HepG2 (cell line): ENCODE measurements around the gene MARCO. TPM values are rescaled to one million over a fixed set of nuclear protein-coding genes. Genes with fewer than 3 reads are reported as not detected.

Source experiments
- ATAC-seq: fragments of 200-7000 bp; cut with Tn5 transposase; 3 replicates; pipeline ENCODE4 v1.9.1; 2020; ENCODE audit warnings: mild to moderate bottlenecking, moderate library complexity
- BruUV-seq: library from RNA; stranded (reverse); fragments of 400-500 nt; replicated peaks from 2 replicates; lab custom pipeline; 2021; lab: Mats Ljungman, UMichigan
- CTCF ChIA-PET: fragments of 300-600 bp; formaldehyde crosslinking; extraction: SDS; loops from one replicate; lab custom pipeline; 2021; ENCODE audit warnings: low total read pairs, inconsistent platforms, low intra/inter-chr PET ratio; lab: Yijun Ruan, JAX
- POLR2A ChIA-PET: fragments of 350-600 bp; sonication (Branson Sonifier 250); formaldehyde crosslinking; loops from one replicate; lab custom pipeline; 2020; ENCODE audit warnings: antibody characterized with exemption, inconsistent platforms; lab: Yijun Ruan, JAX
- DNase-seq: peaks from one replicate; pipeline ENCODE4 v3.0.0-alpha.2; 2015; ENCODE audit warnings: low spot score
- FAIRE-seq: peaks from 3 replicates; lab custom pipeline; 2011; peaks lifted over from hg19 to GRCh38; lab: Jason Lieb, UNC
- H2AFZ ChIP-seq: one replicate; pipeline ENCODE4 v1.6.1; 2011; ENCODE audit warnings: low read length, inconsistent platforms
- H3K27ac ChIP-seq: fragments of 300-600 bp; 3 replicates; pipeline ENCODE4 v1.8.0; 2011; ENCODE audit warnings: mixed run types, mild to moderate bottlenecking, mixed read lengths, low read length, inconsistent platforms; ENCODE audit not compliant: insufficient read depth; ENCODE audit errors: extremely low read length
- H3K27me3 ChIP-seq, 2 experiments: fragments of 200-600 bp in 1 of 2; 2 replicates in 1 of 2; 3 replicates in 1 of 2; pipeline versions ENCODE4 v1.6.0 to v1.8.0; 2011; ENCODE audit warnings: low read length in 2 of 2, mild to moderate bottlenecking in 2 of 2, moderate library complexity in 2 of 2, inconsistent platforms in 1 of 2; ENCODE audit not compliant: insufficient read depth in 2 of 2, control insufficient read depth in 1 of 2
- H3K36me3 ChIP-seq, 2 experiments: fragments of 200-600 bp in 1 of 2; replicated peaks in 1 of 2; 2 replicates in 1 of 2; 3 replicates in 1 of 2; pipeline versions ENCODE4 v1.5.1 to v1.8.0; 2011; ENCODE audit warnings: low read length in 2 of 2, inconsistent platforms in 1 of 2; ENCODE audit not compliant: insufficient read depth in 2 of 2, control insufficient read depth in 1 of 2
- H3K4me1 ChIP-seq: 2 replicates; pipeline ENCODE4 v1.5.1; 2012; ENCODE audit warnings: low read length, inconsistent platforms; ENCODE audit not compliant: insufficient read depth
- H3K4me2 ChIP-seq: 2 replicates; pipeline ENCODE4 v1.6.0; 2011; ENCODE audit warnings: low read depth, low read length, inconsistent platforms
- H3K4me3 ChIP-seq, 3 experiments: fragments of 200-600 bp in 1 of 3; sonication (generic), shearing (Covaris generic) in 1 of 3; replicated peaks in 1 of 3; 2 replicates each; pipeline ENCODE4 v1.5.1; 2011 to 2016; ENCODE audit warnings: low read length in 3 of 3, inconsistent platforms in 2 of 3, low read depth in 2 of 3, mild to moderate bottlenecking in 2 of 3, control low read depth in 1 of 3, mixed read lengths in 1 of 3; ENCODE audit not compliant: insufficient read depth in 1 of 3
- H3K79me2 ChIP-seq: one replicate; pipeline ENCODE4 v1.6.1; 2011; ENCODE audit warnings: low read length, inconsistent platforms; ENCODE audit not compliant: insufficient read depth
- H3K9ac ChIP-seq: 2 replicates; pipeline ENCODE4 v1.6.0; 2011; ENCODE audit warnings: mild to moderate bottlenecking, low read depth, low read length, inconsistent platforms; ENCODE audit not compliant: insufficient read depth
- H3K9me3 ChIP-seq: 2 replicates; pipeline ENCODE4 v1.5.1; 2012; ENCODE audit warnings: mild to moderate bottlenecking, low read length
- H4K20me1 ChIP-seq: 2 replicates; pipeline ENCODE4 v1.6.0; 2011; ENCODE audit warnings: inconsistent platforms, mild to moderate bottlenecking, low read length, moderate library complexity; ENCODE audit not compliant: insufficient read depth
- AFF4 ChIP-seq: sonication (generic); formaldehyde crosslinking; IDR thresholded peaks from 2 replicates; pipeline ENCODE4 v1.4.0; 2020; ENCODE audit warnings: missing genetic modification reagents
- DPF2 ChIP-seq: sonication (generic); formaldehyde crosslinking; IDR thresholded peaks from 2 replicates; pipeline ENCODE4 v1.4.0; 2020; ENCODE audit warnings: mild to moderate bottlenecking, low read depth, missing genetic modification reagents, borderline replicate concordance
- JARID2 ChIP-seq: sonication (generic); formaldehyde crosslinking; IDR thresholded peaks from 2 replicates; pipeline ENCODE4 v1.8.1; 2023; ENCODE audit warnings: missing genetic modification reagents, inconsistent platforms; ENCODE audit not compliant: insufficient replicate concordance
- RFXAP ChIP-seq: sonication (generic); formaldehyde crosslinking; IDR thresholded peaks from 2 replicates; pipeline ENCODE4 v1.4.0; 2020; ENCODE audit warnings: missing genetic modification reagents, borderline replicate concordance
- RXRB ChIP-seq: IDR thresholded peaks from 2 replicates; pipeline ENCODE4 v1.6.1; 2016; ENCODE audit warnings: borderline replicate concordance, missing genetic modification reagents, missing compliant biosample characterization
- SALL2 ChIP-seq: sonication (generic); formaldehyde crosslinking; IDR thresholded peaks from 2 replicates; pipeline ENCODE4 v1.8.1; 2023; ENCODE audit warnings: mild to moderate bottlenecking, missing genetic modification reagents, inconsistent platforms
- SMC3 ChIP-seq: IDR thresholded peaks from 2 replicates; pipeline ENCODE4 v1.6.1; 2011; ENCODE audit warnings: low read length, improper control_type of control experiment
- ZNF432 ChIP-seq: sonication (generic); formaldehyde crosslinking; IDR thresholded peaks from 2 replicates; pipeline ENCODE4 v1.5.0; 2020; ENCODE audit warnings: missing genetic modification reagents, mild to moderate bottlenecking, borderline replicate concordance
- ZNF552 ChIP-seq: sonication (generic); formaldehyde crosslinking; IDR thresholded peaks from 2 replicates; pipeline ENCODE4 v1.9.0; 2022; ENCODE audit warnings: missing genetic modification reagents, mild to moderate bottlenecking, borderline replicate concordance
- ZNF558 ChIP-seq: sonication (generic); formaldehyde crosslinking; IDR thresholded peaks from 2 replicates; pipeline ENCODE4 v1.9.0; 2022; ENCODE audit warnings: mild to moderate bottlenecking, missing genetic modification reagents, borderline replicate concordance
- ZNF788 ChIP-seq: sonication (generic); formaldehyde crosslinking; IDR thresholded peaks from 2 replicates; pipeline ENCODE4 v1.5.0; 2020; ENCODE audit warnings: mild to moderate bottlenecking, missing genetic modification reagents, borderline replicate concordance
- WGBS: methylation state at CpG from one replicate; pipeline ENCODE4 v1.1.6; 2017; ENCODE audit warnings: low lambda C conversion rate; 5-methylcytosine and 5-hydroxymethylcytosine counted together
- in situ Hi-C: cut with HindIII; loops from 2 replicates; pipeline ENCODE4 v1.10.0; 2017; ENCODE audit warnings: low pct_unique_long_range_greater_than_20kb; ENCODE audit not compliant: extremely low pct_ligation_motif_present
- intact Hi-C: fragments of 100-400 bp; cut with micrococcal nuclease; formaldehyde crosslinking; loops from one replicate; pipeline ENCODE4 v1.10.0; 2022; ENCODE audit not compliant: unreplicated experiment
- polyA plus RNA-seq, 8 experiments: library from polyadenylated mRNA; depleted of rRNA in 3 of 8; stranded (reverse) in 7 of 8; unstranded in 1 of 8; fragments of >200 nt; fragmentation: Illumina TruSeq in 4 of 8; extraction: Trizol in 4 of 8; gene quantifications; 2 replicates each; pipeline versions ENCODE4 v1.2.1 to v1.2.3, GENCODE V29; 2011 to 2016; ENCODE audit warnings: low read depth in 4 of 8, missing spikeins in 1 of 8, mixed read lengths in 1 of 8; ENCODE audit not compliant: insufficient read depth in 1 of 8
- total RNA-seq, 5 experiments: library from RNA; depleted of rRNA; stranded (reverse); fragments of >200 nt; fragmentation: Illumina TruSeq; extraction: Trizol; gene quantifications; 2 replicates each; pipeline ENCODE4 v1.2.3, GENCODE V29; 2016; ENCODE audit warnings: low read depth in 1 of 5

Gene MARCO
- total and polyA plus RNA-seq, 2 of the 13 experiments (the other 11 are each of a cell fraction or from before 2014, with no cell fraction given) = not detected

GRCh38 chr2:119015845-119016244 is 73.9 kb downstream of the MARCO start:
- in situ Hi-C loops = loop anchor here (10.0 kb wide), 1 partner anchor 269 kb away; no protein-coding TSS in a partner anchor
- intact Hi-C loops = no loop called here
- no peak for FAIRE-seq
- Histone ChIP-seq H4K20me1 (no peaks in the 10 kb centered on the region), H3K27me3 (peaks cover 0 to 33% of the 10 kb centered on the region in 2 experiments; a peak in 3 of 5 replicates), H3K27ac (no peak overlapping the region), H3K36me3 (no peaks in the 10 kb centered on the region), H3K4me2 (no peak overlapping the region), H3K9me3 (no peaks in the 10 kb centered on the region), H3K4me1 (peaks cover 4% of the 10 kb centered on the region; the same call in 1 of the 2 replicates), H2AFZ (no peak overlapping the region), H3K9ac (no peak overlapping the region), H3K4me3 (no peak overlapping the region), H3K79me2 (no peaks in the 10 kb centered on the region)
- no TSS peak for BruUV-seq
- ATAC-seq = no peak
- CTCF ChIA-PET = no interaction called here
- DNase-seq = no peak
- WGBS = 20% methylated on average over 13 of the region's 13 CpGs
- POLR2A ChIA-PET = no interaction called here
- no peak for TF ChIP-seq SMC3
- TF ChIP-seq RXRB (CRISPR knock-in tag) = no peak
- TF ChIP-seq SALL2 (CRISPR knock-in tag) = no peak
- no peak for TF ChIP-seq AFF4
- TF ChIP-seq ZNF432 = no peak
- TF ChIP-seq ZNF558 = no peak
- no peak for TF ChIP-seq ZNF788 (CRISPR knock-in tag)
- TF ChIP-seq JARID2 (CRISPR knock-in tag) = no peak
- TF ChIP-seq RFXAP (CRISPR knock-in tag) = no peak
- no peak for TF ChIP-seq ZNF552 (CRISPR knock-in tag)
- TF ChIP-seq DPF2 = no peak
